Measurements from ENCODE around the gene PDIA5.

The PDIA5 gene

GRCh38 chr3:123122057-123122456 lies 55.2 kb downstream of the PDIA5 start:
- no peak for DNase-seq (ENCODE audit: low read depth in 1 of 2, low spot score in 1 of 2)
- no peaks in the 10 kb centered on the region for H3K27me3 ChIP-seq (ENCODE audit: insufficient read depth, poor library complexity, severe bottlenecking)
- no peak overlapping the region for H3K4me3 ChIP-seq (replicated peaks; ENCODE audit: insufficient read depth, low read length)
- no peak overlapping the region for H3K27ac ChIP-seq (replicated peaks)
- TF ChIP-seq POLR2AphosphoS5 (IDR thresholded peaks at IDR 0.05; ENCODE audit: low read depth) (no peak), GABPA (IDR thresholded peaks at IDR 0.05; ENCODE audit: low read depth) (no peak), SPI1 (IDR thresholded peaks at IDR 0.05; ENCODE audit: borderline replicate concordance, low read depth) (no peak), CTCF (IDR thresholded peaks at IDR 0.05; ENCODE audit: insufficient read depth, low read length) (no peak), REST (IDR thresholded peaks at IDR 0.05; ENCODE audit: insufficient replicate concordance, low read depth) (no peak)

- no peak overlapping the region for H3K27ac ChIP-seq (replicated peaks)
- DNase-seq (ENCODE audit: low read depth in 1 of 2, low spot score in 1 of 2) = no peak
- no peaks in the 10 kb centered on the region for H3K27me3 ChIP-seq (ENCODE audit: insufficient read depth, poor library complexity, severe bottlenecking)
- H3K4me3 ChIP-seq (replicated peaks; ENCODE audit: insufficient read depth, low read length) = no peak overlapping the region
- TF ChIP-seq REST (IDR thresholded peaks at IDR 0.05; ENCODE audit: insufficient replicate concordance, low read depth) (no peak), CTCF (IDR thresholded peaks at IDR 0.05; ENCODE audit: insufficient read depth, low read length) (no peak), SPI1 (IDR thresholded peaks at IDR 0.05; ENCODE audit: borderline replicate concordance, low read depth) (no peak), GABPA (IDR thresholded peaks at IDR 0.05; ENCODE audit: low read depth) (no peak), POLR2AphosphoS5 (IDR thresholded peaks at IDR 0.05; ENCODE audit: low read depth) (no peak)
These were observed 55.9 kb downstream of the PDIA5 start for GRCh38 chr3:123122525-123123315.

GRCh38 chr3:123123716-123124616 lies 57.1 kb downstream of the PDIA5 start:
- TF ChIP-seq GABPA (IDR thresholded peaks at IDR 0.05; ENCODE audit: low read depth) (no peak), POLR2AphosphoS5 (IDR thresholded peaks at IDR 0.05; ENCODE audit: low read depth) (no peak), REST (IDR thresholded peaks at IDR 0.05; ENCODE audit: insufficient replicate concordance, low read depth) (no peak), CTCF (IDR thresholded peaks at IDR 0.05; ENCODE audit: insufficient read depth, low read length) (no peak), SPI1 (IDR thresholded peaks at IDR 0.05; ENCODE audit: borderline replicate concordance, low read depth) (no peak)
- no peak overlapping the region for H3K4me3 ChIP-seq (replicated peaks; ENCODE audit: insufficient read depth, low read length)
- H3K27me3 ChIP-seq (ENCODE audit: insufficient read depth, poor library complexity, severe bottlenecking) = no peaks in the 10 kb centered on the region
- no peak overlapping the region for H3K27ac ChIP-seq (replicated peaks)
- DNase-seq (ENCODE audit: low read depth in 1 of 2, low spot score in 1 of 2) = no peak
